Stimulated activated CD4-positive, alpha-beta T cell treated with anti-CD3 and anti-CD28 coated beads, Interleukin-12 subunit alpha, Interleukin-12 subunit beta, amount 100 ng/mL, for 48 hours (primary cell): ENCODE measurements around the gene C19orf47.
"Not testable (repeated sequence)": the region's sequence is repeated elsewhere in the genome, so short reads cannot be mapped to it uniquely, and the experiment has no call there.

Experiments used
- DNase-seq, 3 donors: peaks; one replicate each; pipeline ENCODE4 v3.0.0-alpha.2; 2020; ENCODE audit warnings: low read depth in 2 of 3, low spot score in 1 of 3

Gene C19orf47

GRCh38 chr19:40355975-40356680 lies 7.9 kb upstream of the C19orf47 start:
- DNase-seq = no peak

GRCh38 chr19:40348961-40349507 lies 837 bp upstream of the C19orf47 start:
- peak in 1 of 3 donors; percentile 4 for DNase-seq

GRCh38 chr19:40344422-40344821 lies 3.8 kb downstream of the C19orf47 start:
- no peak for DNase-seq

GRCh38 chr19:40342644-40343311 lies 5.4 kb downstream of the C19orf47 start:
- DNase-seq = no peak

GRCh38 chr19:40341601-40342482 lies 6.4 kb downstream of the C19orf47 start:
- no peak for DNase-seq

- DNase-seq = no peak
Observed at GRCh38 chr19:40339018-40339728, 9.0 kb downstream of the C19orf47 start.

GRCh38 chr19:40337594-40337993 lies 10.6 kb downstream of the C19orf47 start:
- no peak for DNase-seq

- no peak for DNase-seq
Observed at GRCh38 chr19:40337107-40337506, 11.1 kb downstream of the C19orf47 start.

GRCh38 chr19:40336601-40336900 lies 11.6 kb downstream of the C19orf47 start:
- no peak for DNase-seq

- DNase-seq = no peak
Observed at GRCh38 chr19:40335855-40336600, 12.2 kb downstream of the C19orf47 start.

- no peak for DNase-seq
Observed at GRCh38 chr19:40335101-40335500, 13.1 kb downstream of the C19orf47 start.

GRCh38 chr19:40333083-40333482 lies 15.1 kb downstream of the C19orf47 start:
- not testable (repeated sequence) for DNase-seq

- DNase-seq = no peak
Observed at GRCh38 chr19:40332669-40333068, 15.5 kb downstream of the C19orf47 start.

- DNase-seq = no peak
Observed at GRCh38 chr19:40331052-40331451, 17.1 kb downstream of the C19orf47 start.

- no peak for DNase-seq
Observed at GRCh38 chr19:40326201-40326600, 22.0 kb downstream of the C19orf47 start.

GRCh38 chr19:40323705-40324104 lies 24.5 kb downstream of the C19orf47 start:
- no peak for DNase-seq

GRCh38 chr19:40322951-40323615 lies 25.1 kb downstream of the C19orf47 start:
- DNase-seq = no peak

- no peak for DNase-seq
Observed at GRCh38 chr19:40322271-40322610, 26.0 kb downstream of the C19orf47 start.

- no peak for DNase-seq
Observed at GRCh38 chr19:40321566-40322270, 26.5 kb downstream of the C19orf47 start.
